SU-DHL-6 (cell line): ENCODE results near the gene HHAT.

Experiments used
- CTCF ChIP-seq: fragments of 200-600 bp; sonication (generic); IDR thresholded peaks from one replicate; pipeline ENCODE4 v1.5.1; 2017; ENCODE audit warnings: antibody characterized with exemption, mild to moderate bottlenecking, low read length, moderate library complexity; ENCODE audit not compliant: insufficient read depth, poor library complexity, severe bottlenecking
- EZH2phosphoT487 ChIP-seq: fragments of 200-600 bp; sonication (generic), shearing (Covaris generic); conservative IDR thresholded peaks from 2 replicates; pipeline ENCODE4 v1.6.1; 2018; ENCODE audit warnings: mild to moderate bottlenecking, antibody characterized with exemption, low read length, moderate library complexity, mixed read lengths

- TF ChIP-seq EZH2phosphoT487 (no peak), CTCF (no peak)
Observed at GRCh38 chr1:210553711-210554110, 225.0 kb downstream of the HHAT start.
